ENCODE data around the gene GPR42.

Gene GPR42

GRCh38 chr19:35408284-35409171, 37.7 kb downstream of the GPR42 start:
- DNase-seq (ENCODE audit: low read depth): no peak
- TF ChIP-seq, protein P1, sequence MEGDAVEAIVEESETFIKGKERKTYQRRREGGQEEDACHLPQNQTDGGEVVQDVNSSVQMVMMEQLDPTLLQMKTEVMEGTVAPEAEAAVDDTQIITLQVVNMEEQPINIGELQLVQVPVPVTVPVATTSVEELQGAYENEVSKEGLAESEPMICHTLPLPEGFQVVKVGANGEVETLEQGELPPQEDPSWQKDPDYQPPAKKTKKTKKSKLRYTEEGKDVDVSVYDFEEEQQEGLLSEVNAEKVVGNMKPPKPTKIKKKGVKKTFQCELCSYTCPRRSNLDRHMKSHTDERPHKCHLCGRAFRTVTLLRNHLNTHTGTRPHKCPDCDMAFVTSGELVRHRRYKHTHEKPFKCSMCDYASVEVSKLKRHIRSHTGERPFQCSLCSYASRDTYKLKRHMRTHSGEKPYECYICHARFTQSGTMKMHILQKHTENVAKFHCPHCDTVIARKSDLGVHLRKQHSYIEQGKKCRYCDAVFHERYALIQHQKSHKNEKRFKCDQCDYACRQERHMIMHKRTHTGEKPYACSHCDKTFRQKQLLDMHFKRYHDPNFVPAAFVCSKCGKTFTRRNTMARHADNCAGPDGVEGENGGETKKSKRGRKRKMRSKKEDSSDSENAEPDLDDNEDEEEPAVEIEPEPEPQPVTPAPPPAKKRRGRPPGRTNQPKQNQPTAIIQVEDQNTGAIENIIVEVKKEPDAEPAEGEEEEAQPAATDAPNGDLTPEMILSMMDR (IDR thresholded peaks at IDR 0.05; ENCODE audit: low read depth, low read length, missing control alignments): no peak
- in situ Hi-C loops (cut with HindIII; ENCODE audit: low sequenced_read_pairs): no loop called here
- H3K4me3 ChIP-seq (ENCODE audit: low read depth, low read length): no peak overlapping the region

- TF ChIP-seq, protein P1 (IDR thresholded peaks at IDR 0.05; ENCODE audit: low read depth, low read length, missing control alignments): no peak
- in situ Hi-C loops (cut with HindIII; ENCODE audit: low sequenced_read_pairs): no loop called here
- no peak overlapping the region for H3K4me3 ChIP-seq (ENCODE audit: low read depth, low read length)
- no peak for DNase-seq (ENCODE audit: low read depth)
These were observed 38.3 kb downstream of the GPR42 start for GRCh38 chr19:35409191-35409590.

DNA sequence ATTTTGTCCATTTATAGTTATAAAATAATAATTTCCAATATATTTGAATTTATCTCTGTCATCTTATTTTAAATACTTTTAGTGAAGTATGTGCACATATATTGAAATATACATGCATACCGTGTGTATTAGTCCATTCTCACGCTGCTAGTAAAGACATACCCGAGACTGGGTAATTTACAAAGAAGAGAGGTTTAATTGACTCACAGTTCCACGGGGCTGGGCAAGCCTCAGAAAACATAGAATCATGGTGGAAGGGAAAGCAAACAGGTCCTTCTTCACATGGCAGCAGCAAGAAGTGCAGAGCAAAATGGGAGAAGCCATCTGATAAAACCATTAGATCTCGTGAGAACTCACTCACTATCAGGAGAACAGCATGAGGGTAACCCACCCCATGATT, 39.6 kb downstream of the GPR42 start:
- in situ Hi-C loops (cut with HindIII; ENCODE audit: low sequenced_read_pairs): no loop called here
- TF ChIP-seq, protein P1 (IDR thresholded peaks at IDR 0.05; ENCODE audit: low read depth, low read length, missing control alignments): no peak
- H3K4me3 ChIP-seq (ENCODE audit: low read depth, low read length): no peak overlapping the region
- DNase-seq (ENCODE audit: low read depth): no peak

DNA sequence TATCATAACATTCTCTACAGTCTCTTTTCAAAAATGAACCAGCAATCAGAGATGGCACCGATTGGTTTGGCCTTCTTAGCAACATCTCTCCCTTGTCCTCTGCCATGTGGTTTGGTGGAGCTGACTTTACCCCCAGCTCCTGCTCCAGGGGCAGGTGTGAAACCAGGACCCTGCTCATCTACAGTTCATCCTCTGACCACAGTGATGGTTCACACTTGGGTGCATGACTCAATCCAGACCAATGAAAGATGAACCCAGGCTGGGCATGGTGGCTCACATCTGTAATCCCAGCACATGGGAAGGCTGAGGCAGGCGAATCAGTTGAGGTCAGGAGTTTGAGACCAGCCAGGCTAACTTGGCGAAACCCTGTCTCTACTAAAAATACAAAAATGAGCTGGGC, 43.6 kb downstream of the GPR42 start:
- in situ Hi-C loops (cut with HindIII; ENCODE audit: low sequenced_read_pairs): no loop called here
- no peak overlapping the region for H3K4me3 ChIP-seq (ENCODE audit: low read depth, low read length)
- TF ChIP-seq, protein P1 (IDR thresholded peaks at IDR 0.05; ENCODE audit: low read depth, low read length, missing control alignments): no peak
- no peak for DNase-seq (ENCODE audit: low read depth)

- no peak overlapping the region for H3K4me3 ChIP-seq (ENCODE audit: low read depth, low read length)
- TF ChIP-seq, protein P1 (IDR thresholded peaks at IDR 0.05; ENCODE audit: low read depth, low read length, missing control alignments): no peak
- in situ Hi-C loops (cut with HindIII; ENCODE audit: low sequenced_read_pairs): no loop called here
- no peak for DNase-seq (ENCODE audit: low read depth)
These were observed 45.5 kb downstream of the GPR42 start for GRCh38 chr19:35416331-35416730.

- in situ Hi-C loops (cut with HindIII; ENCODE audit: low sequenced_read_pairs): no loop called here
- TF ChIP-seq, protein P1 (IDR thresholded peaks at IDR 0.05; ENCODE audit: low read depth, low read length, missing control alignments): no peak
- DNase-seq (ENCODE audit: low read depth): no peak
- H3K4me3 ChIP-seq (ENCODE audit: low read depth, low read length): no peak overlapping the region
These were observed 46.4 kb downstream of the GPR42 start for GRCh38 chr19:35417278-35417677.

Measured in astrocyte of the cerebellum (primary cell).